Fibroblast of lung (primary cell): Measurements from ENCODE around the gene DCAF15.

Experiments
- CTCF ChIP-seq, 2 donors: IDR thresholded peaks in 1 of 2; conservative IDR thresholded peaks in 1 of 2; 1 replicate in 1 of 2; 2 replicates in 1 of 2; pipeline ENCODE4 v1.5.1; 2011 to 2012; ENCODE audit warnings: low read length in 2 of 2, control low read depth in 1 of 2, inconsistent platforms in 1 of 2, low read depth in 1 of 2, mild to moderate bottlenecking in 1 of 2
- EZH2 ChIP-seq: IDR thresholded peaks from 2 replicates; pipeline ENCODE4 v1.5.1; 2012; ENCODE audit warnings: low read length, control low read depth, mild to moderate bottlenecking; ENCODE audit errors: missing control alignments

- TF ChIP-seq CTCF (conservative IDR thresholded peaks at IDR 0.05 in 1 of 2, IDR thresholded peaks at IDR 0.05 in 1 of 2; ENCODE audit: low read depth in 1 of 2, low read length in 2 of 2) (no peak), EZH2 (no peak)
Observed at GRCh38 chr19:13984186-13984585, 31.9 kb downstream of the DCAF15 start.
